Peyer's patch (tissue), 4 donors: ENCODE results near the gene GNL3. TPM values are rescaled to one million over a fixed set of nuclear protein-coding genes. Genes with fewer than 3 reads are reported as not detected.

Experiments used
- DNase-seq, 3 donors: peaks; one replicate each; pipeline ENCODE4 v3.0.0-alpha.2; 2017 to 2019
- H3K27ac ChIP-seq, 4 donors: fragments of 200-600 bp; sonication (generic); one replicate each; pipeline ENCODE4 v1.5.1; 2016 to 2019
- H3K27me3 ChIP-seq, 2 donors: fragments of 200-600 bp; sonication (generic); one replicate each; pipeline ENCODE4 v1.5.1; 2019
- H3K36me3 ChIP-seq, 3 donors: fragments of 200-600 bp; sonication (generic); one replicate each; pipeline ENCODE4 v1.5.1; 2016 to 2019
- H3K4me1 ChIP-seq, 4 donors: fragments of 200-600 bp; sonication (generic); one replicate each; pipeline ENCODE4 v1.5.1; 2016 to 2019
- H3K4me3 ChIP-seq, 4 donors: fragments of 200-600 bp; sonication (generic); 1 replicate in 3 of 4; 2 replicates in 1 of 4; pipeline ENCODE4 v1.5.1; 2016 to 2019; ENCODE audit warnings: mild to moderate bottlenecking in 1 of 4
- H3K9me3 ChIP-seq, 4 donors: fragments of 200-600 bp; sonication (generic); one replicate each; pipeline ENCODE4 v1.5.1; 2016 to 2019; ENCODE audit warnings: mild to moderate bottlenecking in 1 of 4
- CTCF ChIP-seq, 6 experiments: fragments of 450-650 bp in 4 of 6; fragments of 200-600 bp in 2 of 6; sonication (generic) in 1 of 6; IDR thresholded peaks; one replicate each; pipeline ENCODE4 v1.5.1; 2017 to 2019; ENCODE audit warnings: antibody characterized with exemption in 6 of 6, mild to moderate bottlenecking in 3 of 6, moderate library complexity in 1 of 6
- POLR2A ChIP-seq, 2 donors: fragments of 450-650 bp; IDR thresholded peaks; one replicate each; pipeline ENCODE4 v1.5.1; 2017; ENCODE audit warnings: antibody characterized with exemption in 2 of 2, mild to moderate bottlenecking in 2 of 2, moderate library complexity in 2 of 2
- total RNA-seq, 4 donors: library from RNA; depleted of rRNA; stranded (reverse); fragments of >200 nt; gene quantifications; one replicate each; pipeline ENCODE4 v1.1.0, GENCODE V29; 2016

The GNL3 gene
- total RNA-seq, 4 donors from 2014 or later: 21.5 to 249 (median 48.6) TPM

- Histone ChIP-seq H3K9me3 (no peaks in the 10 kb centered on the region), H3K4me1 (peaks cover 2 to 26% (median 10%) of the 10 kb centered on the region in 4 donors), H3K27ac (peak overlapping the region; percentile 83 to 97 (median 87)), H3K27me3 (no peaks in the 10 kb centered on the region), H3K36me3 (peaks cover 0 to 17% (median 0%) of the 10 kb centered on the region in 3 donors), H3K4me3 (peak overlapping the region; percentile 71 to 99 (median 91))
- TF ChIP-seq POLR2A (IDR thresholded peaks at IDR 0.05) (peak in 1 of 2 donors; percentile 23), CTCF (IDR thresholded peaks at IDR 0.05) (no peak)
- DNase-seq: peak in 2 of 3 donors; percentile 51 to 59
Observed at GRCh38 chr3:52704611-52705437, 19.0 kb downstream of the GNL3 start.

DNA sequence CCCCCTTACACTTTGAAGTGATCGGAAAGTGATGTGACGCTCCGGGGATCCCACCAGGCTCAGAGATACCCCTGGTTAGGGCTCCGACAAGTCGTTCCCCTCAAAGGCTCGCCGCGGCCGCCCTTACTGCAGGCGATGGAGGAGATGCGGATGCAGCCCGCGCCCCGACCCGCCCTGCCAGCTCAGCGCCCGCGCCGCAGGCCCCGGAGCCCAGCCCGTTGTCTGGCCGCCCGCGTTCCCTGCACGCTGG, 19.5 kb downstream of the GNL3 start:
- Histone ChIP-seq H3K27me3 (no peaks in the 10 kb centered on the region), H3K36me3 (peaks cover 0 to 15% (median 0%) of the 10 kb centered on the region in 3 donors), H3K4me1 (peaks cover 2 to 26% (median 10%) of the 10 kb centered on the region in 4 donors), H3K4me3 (peak overlapping the region; percentile 71 to 99 (median 91)), H3K27ac (peak overlapping the region; percentile 83 to 97 (median 87)), H3K9me3 (no peaks in the 10 kb centered on the region)
- no peak for DNase-seq
- TF ChIP-seq CTCF (IDR thresholded peaks at IDR 0.05) (no peak), POLR2A (IDR thresholded peaks at IDR 0.05) (peak; percentile 41 to 48)

- Histone ChIP-seq H3K4me3 (peak within 1 kb of the TSS; percentile 71 to 99 (median 91)), H3K27me3 (no peaks in the 10 kb centered on the region), H3K9me3 (no peaks in the 10 kb centered on the region), H3K4me1 (peaks cover 2 to 26% (median 10%) of the 10 kb centered on the region in 4 donors), H3K36me3 (peaks cover 0 to 15% (median 0%) of the 10 kb centered on the region in 3 donors), H3K27ac (peak within 1 kb of the TSS; percentile 83 to 97 (median 87))
- TF ChIP-seq CTCF (IDR thresholded peaks at IDR 0.05) (peak in 1 of 6 experiments; percentile 16), POLR2A (IDR thresholded peaks at IDR 0.05) (peak; percentile 54 to 77)
- DNase-seq: peak; percentile 84 to 93 (median 93)
Observed at GRCh38 chr3:52705688-52706686, 20.2 kb downstream of the GNL3 start, which contains the start of the genes GLT8D1 and SPCS1. Gene GLT8D1 (minus strand): TSS chr3:52705791. CDS start chr3:52700460, 5,331 bp downstream. Gene SPCS1 (plus strand): TSS chr3:52706106. CDS start chr3:52706247, 141 bp downstream.

- Histone ChIP-seq H3K27me3 (no peaks in the 10 kb centered on the region), H3K4me3 (peak overlapping the region in 1 of 4 donors; percentile 71), H3K36me3 (peaks cover 0 to 20% (median 0%) of the 10 kb centered on the region in 3 donors), H3K9me3 (no peaks in the 10 kb centered on the region), H3K4me1 (peaks cover 2 to 26% (median 10%) of the 10 kb centered on the region in 4 donors), H3K27ac (no peak overlapping the region)
- TF ChIP-seq POLR2A (IDR thresholded peaks at IDR 0.05): no peak
- TF ChIP-seq CTCF (IDR thresholded peaks at IDR 0.05): no peak
- DNase-seq: peak in 1 of 3 donors; percentile 38
Observed at GRCh38 chr3:52707585-52707984, 21.8 kb downstream of the GNL3 start.

GRCh38 chr3:52710512-52710911, 24.7 kb downstream of the GNL3 start:
- TF ChIP-seq CTCF (IDR thresholded peaks at IDR 0.05): no peak
- no peak for TF ChIP-seq POLR2A (IDR thresholded peaks at IDR 0.05)
- H3K27ac ChIP-seq: no peak overlapping the region
- H3K27me3 ChIP-seq: no peaks in the 10 kb centered on the region
- H3K9me3 ChIP-seq: no peaks in the 10 kb centered on the region
- DNase-seq: no peak
- H3K4me3 ChIP-seq: no peak overlapping the region
- peaks cover 2 to 21% (median 10%) of the 10 kb centered on the region in 4 donors for H3K4me1 ChIP-seq
- H3K36me3 ChIP-seq: peaks cover 0 to 20% (median 0%) of the 10 kb centered on the region in 3 donors
